Measurements from ENCODE around the gene COLQ. TPM values are rescaled to one million over a fixed set of nuclear protein-coding genes. Genes with fewer than 3 reads are reported as not detected.

The COLQ gene
- polyA plus RNA-seq, 1 donor (not counting 4 experiments of a cell fraction or from before 2014, with no cell fraction given) = 0.35 TPM

- no peaks in the 10 kb centered on the region for H3K9me3 ChIP-seq (ENCODE audit: control insufficient read depth, low read depth, low read length)
- TF ChIP-seq CTCF (optimal IDR thresholded peaks at IDR 0.05 in 1 of 3, IDR thresholded peaks at IDR 0.05 in 1 of 3, conservative IDR thresholded peaks at IDR 0.05 in 1 of 3; ENCODE audit: extremely low read depth in 1 of 3, insufficient read depth in 2 of 3, low read length in 3 of 3) = no peak
- TF ChIP-seq EZH2 (IDR thresholded peaks at IDR 0.05; ENCODE audit: low read length) = no peak
- no peaks in the 10 kb centered on the region for H3K9me1 ChIP-seq (ENCODE audit: control insufficient read depth, extremely low read depth, insufficient read depth, low read length)
- no peak overlapping the region for H3K4me3 ChIP-seq (ENCODE audit: control insufficient read depth in 2 of 3, extremely low read depth in 1 of 3, insufficient read depth in 2 of 3, low read depth in 1 of 3, low read length in 3 of 3)
- no peaks in the 10 kb centered on the region for H3K27me3 ChIP-seq (ENCODE audit: control insufficient read depth, extremely low read depth, insufficient read depth, low read length)
- no peaks in the 10 kb centered on the region for H3K79me2 ChIP-seq (ENCODE audit: control insufficient read depth, insufficient read depth, low read length)
- H3K27ac ChIP-seq (ENCODE audit: control insufficient read depth, insufficient read depth, low read length) = no peak overlapping the region
- FAIRE-seq (no peak), DNase-seq (ENCODE audit: low read depth, low spot score) (no peak)
- H4K20me1 ChIP-seq (ENCODE audit: control insufficient read depth, extremely low read depth, insufficient read depth, low read length) = no peaks in the 10 kb centered on the region
- no peak overlapping the region for H3K4me2 ChIP-seq (ENCODE audit: control insufficient read depth, extremely low read depth, insufficient read depth, low read depth, low read length)
- no peaks in the 10 kb centered on the region for H3K36me3 ChIP-seq (ENCODE audit: control insufficient read depth in 2 of 2, extremely low read depth in 1 of 2, insufficient read depth in 2 of 2, low read length in 2 of 2)
- no peak overlapping the region for H2AFZ ChIP-seq (ENCODE audit: control insufficient read depth, low read length)
- H3K9ac ChIP-seq (ENCODE audit: control insufficient read depth, extremely low read depth, insufficient read depth, low read length) = no peak overlapping the region
- dilution Hi-C loops (cut with MboI; ENCODE audit: extremely low pct_ligation_motif_present, low sequenced_read_pairs) = no loop called here
- H3K4me1 ChIP-seq (ENCODE audit: control insufficient read depth, extremely low read depth, insufficient read depth, low read length) = no peaks in the 10 kb centered on the region
Observed at GRCh38 chr3:15462451-15462850, 59.1 kb downstream of the COLQ start.

GRCh38 chr3:15460891-15461531 is 60.5 kb downstream of the COLQ start:
- H2AFZ ChIP-seq (ENCODE audit: control insufficient read depth, low read length) = no peak overlapping the region
- H3K4me3 ChIP-seq (ENCODE audit: control insufficient read depth in 2 of 3, extremely low read depth in 1 of 3, insufficient read depth in 2 of 3, low read depth in 1 of 3, low read length in 3 of 3) = no peak overlapping the region

More at GRCh38 chr3:15460891-15461531, 60.5 kb downstream of the COLQ start:
- Histone ChIP-seq H3K9me1 (ENCODE audit: control insufficient read depth, extremely low read depth, insufficient read depth, low read length) (no peaks in the 10 kb centered on the region), H4K20me1 (ENCODE audit: control insufficient read depth, extremely low read depth, insufficient read depth, low read length) (no peaks in the 10 kb centered on the region), H3K36me3 (ENCODE audit: control insufficient read depth in 2 of 2, extremely low read depth in 1 of 2, insufficient read depth in 2 of 2, low read length in 2 of 2) (no peaks in the 10 kb centered on the region), H3K4me1 (ENCODE audit: control insufficient read depth, extremely low read depth, insufficient read depth, low read length) (no peaks in the 10 kb centered on the region), H3K79me2 (ENCODE audit: control insufficient read depth, insufficient read depth, low read length) (no peaks in the 10 kb centered on the region), H3K9ac (ENCODE audit: control insufficient read depth, extremely low read depth, insufficient read depth, low read length) (no peak overlapping the region), H3K4me2 (ENCODE audit: control insufficient read depth, extremely low read depth, insufficient read depth, low read depth, low read length) (no peak overlapping the region), H3K27ac (ENCODE audit: control insufficient read depth, insufficient read depth, low read length) (no peak overlapping the region), H3K9me3 (ENCODE audit: control insufficient read depth, low read depth, low read length) (no peaks in the 10 kb centered on the region), H3K27me3 (ENCODE audit: control insufficient read depth, extremely low read depth, insufficient read depth, low read length) (no peaks in the 10 kb centered on the region)
- DNase-seq (ENCODE audit: low read depth, low spot score) = no peak
- FAIRE-seq = no peak
- no peak for TF ChIP-seq CTCF (optimal IDR thresholded peaks at IDR 0.05 in 1 of 3, IDR thresholded peaks at IDR 0.05 in 1 of 3, conservative IDR thresholded peaks at IDR 0.05 in 1 of 3; ENCODE audit: extremely low read depth in 1 of 3, insufficient read depth in 2 of 3, low read length in 3 of 3)
- TF ChIP-seq EZH2 (IDR thresholded peaks at IDR 0.05; ENCODE audit: low read length) = no peak
- dilution Hi-C loops (cut with MboI; ENCODE audit: extremely low pct_ligation_motif_present, low sequenced_read_pairs) = no loop called here

All from keratinocyte (primary cell).